Measurements from ENCODE around the gene PFDN2. TPM values are rescaled to one million over a fixed set of nuclear protein-coding genes. Genes with fewer than 3 reads are reported as not detected.

The PFDN2 gene
- total RNA-seq, 1 experiment from 2014 or later, result 129 TPM

DNA sequence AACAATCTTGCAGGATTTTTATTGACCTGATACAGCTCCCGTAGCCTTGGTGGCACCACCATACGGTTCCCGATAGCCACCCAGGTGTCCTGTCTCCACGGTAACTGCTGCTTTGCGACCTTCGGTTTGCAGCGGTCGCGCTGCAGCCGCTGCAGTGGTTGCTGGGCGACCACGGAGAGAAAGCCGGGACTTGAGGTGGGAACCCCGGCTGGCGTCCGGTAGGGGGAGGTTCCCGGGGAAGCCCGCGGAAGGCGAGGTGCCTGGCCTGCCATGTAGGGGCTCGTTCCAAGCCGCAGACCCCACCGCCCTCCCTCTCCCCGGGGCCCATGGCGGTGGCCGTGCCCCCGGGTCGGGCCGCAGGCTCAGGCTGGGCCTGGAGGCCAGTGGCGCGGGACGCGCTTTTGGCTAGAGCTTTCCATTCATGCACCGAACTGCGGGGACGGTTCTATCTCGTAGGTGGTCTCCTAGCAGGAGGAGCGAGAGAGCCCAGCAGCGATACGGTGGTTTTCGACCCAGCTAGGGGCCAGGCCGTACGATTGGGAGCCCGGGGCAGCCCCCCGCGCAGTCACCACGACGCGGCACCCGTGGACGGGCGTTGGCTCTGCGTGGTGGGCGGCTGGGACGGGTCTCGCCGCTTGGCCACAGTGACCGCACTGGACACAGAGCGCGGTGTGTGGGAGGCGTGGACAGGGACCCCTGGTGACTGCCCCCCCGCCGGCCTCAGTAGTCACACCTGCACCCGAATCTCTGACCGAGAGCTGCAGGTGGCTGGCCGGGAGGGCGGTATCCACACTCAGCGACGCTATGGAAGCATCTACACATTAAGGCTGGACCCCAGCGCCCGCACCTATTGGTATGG, 19.4 kb downstream of the PFDN2 start, which contains the start of gene KLHDC9:
Gene KLHDC9 (plus strand): TSS at position 152 of the 859 bp plus-strand sequence. CDS start 175 bp downstream, at position 327.
- intact Hi-C loops (cut with micrococcal nuclease; ENCODE audit: unreplicated experiment), result loop anchor here (1.0 to 5.0 kb wide), 2 partner anchors 27 to 36 kb away; no protein-coding TSS in a partner anchor
- H3K36me3 Mint-ChIP-seq (ENCODE audit: insufficient read depth, unreplicated experiment), result peaks cover 32% of the 10 kb centered on the region
- peak; percentile 92 for DNase-seq
- no peaks in the 10 kb centered on the region for H3K27me3 Mint-ChIP-seq (ENCODE audit: unreplicated experiment)
- H3K9me3 Mint-ChIP-seq (ENCODE audit: low read depth, unreplicated experiment), result no peaks in the 10 kb centered on the region
- TSS peak; percentile 25 for BruUV-seq (replicated peaks)
- H3K4me3 Mint-ChIP-seq (ENCODE audit: low read depth, unreplicated experiment), result peak within 1 kb of the TSS; percentile 83
- peak within 1 kb of the TSS; percentile 99 for H3K27ac Mint-ChIP-seq (ENCODE audit: unreplicated experiment)
- peaks cover 34% of the 10 kb centered on the region for H3K4me1 Mint-ChIP-seq (ENCODE audit: low read depth, unreplicated experiment)
- no peak for TF ChIP-seq CTCF (IDR thresholded peaks at IDR 0.05; ENCODE audit: unreplicated experiment)
- CTCF ChIA-PET, result interaction anchor here (0.6 to 4.0 kb wide), 20 partner anchors 10 to 1167 kb away, joined by 3 to 56 read pairs (median 6); partner anchors contain the start of genes DEDD, F11R, NECTIN4 and NIT1

DNA sequence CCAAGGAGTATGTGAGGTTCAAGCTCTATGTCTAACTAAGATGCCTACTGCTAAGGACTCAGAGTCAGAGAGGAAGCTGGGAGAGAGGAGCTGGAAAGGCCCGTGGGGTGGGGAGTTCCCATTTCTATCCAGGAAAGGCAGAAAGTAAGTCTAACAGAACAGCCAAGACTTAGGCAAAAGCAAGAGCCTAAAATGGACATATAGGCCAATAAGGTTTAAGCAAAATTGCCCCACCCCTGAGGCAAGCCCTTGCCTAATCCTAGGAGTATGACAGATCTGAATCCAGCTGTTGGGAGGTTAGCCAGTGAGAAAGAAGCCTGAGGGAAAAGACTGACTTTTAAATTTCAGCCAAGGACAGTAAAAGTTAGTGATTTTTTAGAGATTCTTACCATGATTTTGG, 21.3 kb downstream of the PFDN2 start:
- Mint-ChIP-seq H3K4me1 (ENCODE audit: low read depth, unreplicated experiment) (peaks cover 53% of the 10 kb centered on the region), H3K9me3 (ENCODE audit: low read depth, unreplicated experiment) (no peaks in the 10 kb centered on the region), H3K4me3 (ENCODE audit: low read depth, unreplicated experiment) (no peak overlapping the region), H3K27ac (ENCODE audit: unreplicated experiment) (peak overlapping the region; percentile 99), H3K36me3 (ENCODE audit: insufficient read depth, unreplicated experiment) (peaks cover 28% of the 10 kb centered on the region), H3K27me3 (ENCODE audit: unreplicated experiment) (no peaks in the 10 kb centered on the region)
- CTCF ChIA-PET, result interaction anchor here (1.8 to 4.0 kb wide), 4 partner anchors 24 to 83 kb away, joined by 9 to 56 read pairs (median 14); partner anchors contain the start of gene USF1
- no TSS peak for BruUV-seq (replicated peaks)
- intact Hi-C loops (cut with micrococcal nuclease; ENCODE audit: unreplicated experiment), result loop anchor here (2.0 to 5.0 kb wide), 3 partner anchors 14 to 104 kb away; no protein-coding TSS in a partner anchor
- no peak for TF ChIP-seq CTCF (IDR thresholded peaks at IDR 0.05; ENCODE audit: unreplicated experiment)
- no peak for DNase-seq

GRCh38 chr1:161096015-161096414, 21.8 kb downstream of the PFDN2 start:
- Mint-ChIP-seq H3K4me1 (ENCODE audit: low read depth, unreplicated experiment) (peaks cover 55% of the 10 kb centered on the region), H3K27me3 (ENCODE audit: unreplicated experiment) (no peaks in the 10 kb centered on the region), H3K27ac (ENCODE audit: unreplicated experiment) (no peak overlapping the region), H3K9me3 (ENCODE audit: low read depth, unreplicated experiment) (no peaks in the 10 kb centered on the region), H3K36me3 (ENCODE audit: insufficient read depth, unreplicated experiment) (peaks cover 24% of the 10 kb centered on the region), H3K4me3 (ENCODE audit: low read depth, unreplicated experiment) (no peak overlapping the region)
- DNase-seq, result no peak
- CTCF ChIA-PET, result interaction anchor here (2.7 to 4.0 kb wide), 2 partner anchors 24 to 50 kb away, joined by 17 to 56 read pairs; partner anchors contain the start of gene USF1
- BruUV-seq (replicated peaks), result no TSS peak
- intact Hi-C loops (cut with micrococcal nuclease; ENCODE audit: unreplicated experiment), result loop anchor here (2.0 to 5.0 kb wide), 3 partner anchors 13 to 103 kb away; no protein-coding TSS in a partner anchor
- TF ChIP-seq CTCF (IDR thresholded peaks at IDR 0.05; ENCODE audit: unreplicated experiment), result no peak

- CTCF ChIA-PET, result interaction anchor here (2.7 kb wide), 1 partner anchor 49 kb away, joined by 17 read pairs; the partner anchor contains the start of gene USF1
- Mint-ChIP-seq H3K9me3 (ENCODE audit: low read depth, unreplicated experiment) (no peaks in the 10 kb centered on the region), H3K4me3 (ENCODE audit: low read depth, unreplicated experiment) (no peak overlapping the region), H3K27ac (ENCODE audit: unreplicated experiment) (peak overlapping the region; percentile 1), H3K27me3 (ENCODE audit: unreplicated experiment) (no peaks in the 10 kb centered on the region), H3K36me3 (ENCODE audit: insufficient read depth, unreplicated experiment) (peaks cover 24% of the 10 kb centered on the region), H3K4me1 (ENCODE audit: low read depth, unreplicated experiment) (peaks cover 63% of the 10 kb centered on the region)
- no peak for DNase-seq
- BruUV-seq (replicated peaks), result no TSS peak
- no peak for TF ChIP-seq CTCF (IDR thresholded peaks at IDR 0.05; ENCODE audit: unreplicated experiment)
- intact Hi-C loops (cut with micrococcal nuclease; ENCODE audit: unreplicated experiment), result loop anchor here (5.0 kb wide), 1 partner anchor 33 kb away; no protein-coding TSS in a partner anchor
Measured at GRCh38 chr1:161095230-161095629, 22.6 kb downstream of the PFDN2 start.

Data from Calu3 (cell line).